HFFc6 (cell line): Measurements from ENCODE around the gene ITGA7. TPM values are rescaled to one million over a fixed set of nuclear protein-coding genes. Genes with fewer than 3 reads are reported as not detected.

Experiments
- DNase-seq: peaks from one replicate; pipeline ENCODE4 v3.0.0-alpha.2; 2018
- H3K27ac Mint-ChIP-seq: 2 replicates; pipeline ENCODE4 v1.8.0; 2020; ENCODE audit warnings: mild to moderate bottlenecking, mixed read lengths
- H3K27me3 Mint-ChIP-seq: 2 replicates; pipeline ENCODE4 v1.8.0; 2021; ENCODE audit warnings: mild to moderate bottlenecking, moderate library complexity, mixed read lengths; ENCODE audit not compliant: insufficient read depth
- H3K36me3 Mint-ChIP-seq: 2 replicates; pipeline ENCODE4 v1.8.0; 2021; ENCODE audit warnings: low read depth, mixed read lengths
- H3K4me1 Mint-ChIP-seq: 2 replicates; pipeline ENCODE4 v1.8.0; 2020; ENCODE audit warnings: low read depth, mixed read lengths
- H3K4me3 Mint-ChIP-seq: 2 replicates; pipeline ENCODE4 v1.8.0; 2020; ENCODE audit warnings: mild to moderate bottlenecking, moderate library complexity, mixed read lengths
- H3K9me3 Mint-ChIP-seq: 2 replicates; pipeline ENCODE4 v1.8.0; 2020; ENCODE audit warnings: mild to moderate bottlenecking, mixed read lengths
- total RNA-seq, 6 experiments: library from RNA; stranded (reverse); fragmentation: NEBNext Ultra II Directional; extraction: Animal tissue kit (Norgen Biotek cat#: 25700); gene quantifications; 2 replicates in 1 of 6; 3 replicates in 5 of 6; pipeline ENCODE4 v1.2.3, GENCODE V29; 2021
- TF ChIP-seq, protein P1 (sequence below): fragments of 200-600 bp; sonication (generic); IDR thresholded peaks from 2 replicates; pipeline ENCODE4 v1.5.0; 2021; ENCODE audit warnings: antibody characterized with exemption, mild to moderate bottlenecking

The ITGA7 gene
- total RNA-seq, 6 experiments from 2014 or later: 0.95 to 2.3 (median 1.2) TPM

DNA sequence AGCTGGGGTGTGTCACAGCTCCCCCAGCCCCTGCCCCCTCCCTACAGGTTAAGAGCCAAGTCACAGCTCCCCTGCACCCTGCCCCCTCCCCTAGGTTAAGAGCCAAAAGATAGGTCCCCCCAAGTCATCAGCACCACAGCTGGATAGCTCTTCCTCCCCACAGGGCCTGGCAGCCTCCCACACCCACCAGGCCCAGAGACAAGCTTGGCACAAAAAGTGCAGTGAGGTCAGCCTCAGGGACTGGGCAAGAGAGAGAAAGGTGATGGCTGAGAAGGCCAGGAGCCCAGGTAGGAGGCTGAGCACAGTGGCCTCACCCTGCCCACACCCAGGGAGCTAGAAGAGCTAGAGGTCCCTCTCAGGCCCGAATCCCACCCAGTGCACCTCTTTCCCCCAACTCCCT is 8.7 kb downstream of the ITGA7 start:
- H3K9me3 Mint-ChIP-seq: no peaks in the 10 kb centered on the region
- H3K27ac Mint-ChIP-seq: no peak overlapping the region
- DNase-seq: no peak
- no peaks in the 10 kb centered on the region for H3K36me3 Mint-ChIP-seq
- H3K27me3 Mint-ChIP-seq: peaks cover 18% of the 10 kb centered on the region
- H3K4me1 Mint-ChIP-seq: peaks cover 19% of the 10 kb centered on the region; the same call in 1 of the 2 replicates
- H3K4me3 Mint-ChIP-seq: no peak overlapping the region
- TF ChIP-seq, protein P1, sequence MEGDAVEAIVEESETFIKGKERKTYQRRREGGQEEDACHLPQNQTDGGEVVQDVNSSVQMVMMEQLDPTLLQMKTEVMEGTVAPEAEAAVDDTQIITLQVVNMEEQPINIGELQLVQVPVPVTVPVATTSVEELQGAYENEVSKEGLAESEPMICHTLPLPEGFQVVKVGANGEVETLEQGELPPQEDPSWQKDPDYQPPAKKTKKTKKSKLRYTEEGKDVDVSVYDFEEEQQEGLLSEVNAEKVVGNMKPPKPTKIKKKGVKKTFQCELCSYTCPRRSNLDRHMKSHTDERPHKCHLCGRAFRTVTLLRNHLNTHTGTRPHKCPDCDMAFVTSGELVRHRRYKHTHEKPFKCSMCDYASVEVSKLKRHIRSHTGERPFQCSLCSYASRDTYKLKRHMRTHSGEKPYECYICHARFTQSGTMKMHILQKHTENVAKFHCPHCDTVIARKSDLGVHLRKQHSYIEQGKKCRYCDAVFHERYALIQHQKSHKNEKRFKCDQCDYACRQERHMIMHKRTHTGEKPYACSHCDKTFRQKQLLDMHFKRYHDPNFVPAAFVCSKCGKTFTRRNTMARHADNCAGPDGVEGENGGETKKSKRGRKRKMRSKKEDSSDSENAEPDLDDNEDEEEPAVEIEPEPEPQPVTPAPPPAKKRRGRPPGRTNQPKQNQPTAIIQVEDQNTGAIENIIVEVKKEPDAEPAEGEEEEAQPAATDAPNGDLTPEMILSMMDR: no peak

DNA sequence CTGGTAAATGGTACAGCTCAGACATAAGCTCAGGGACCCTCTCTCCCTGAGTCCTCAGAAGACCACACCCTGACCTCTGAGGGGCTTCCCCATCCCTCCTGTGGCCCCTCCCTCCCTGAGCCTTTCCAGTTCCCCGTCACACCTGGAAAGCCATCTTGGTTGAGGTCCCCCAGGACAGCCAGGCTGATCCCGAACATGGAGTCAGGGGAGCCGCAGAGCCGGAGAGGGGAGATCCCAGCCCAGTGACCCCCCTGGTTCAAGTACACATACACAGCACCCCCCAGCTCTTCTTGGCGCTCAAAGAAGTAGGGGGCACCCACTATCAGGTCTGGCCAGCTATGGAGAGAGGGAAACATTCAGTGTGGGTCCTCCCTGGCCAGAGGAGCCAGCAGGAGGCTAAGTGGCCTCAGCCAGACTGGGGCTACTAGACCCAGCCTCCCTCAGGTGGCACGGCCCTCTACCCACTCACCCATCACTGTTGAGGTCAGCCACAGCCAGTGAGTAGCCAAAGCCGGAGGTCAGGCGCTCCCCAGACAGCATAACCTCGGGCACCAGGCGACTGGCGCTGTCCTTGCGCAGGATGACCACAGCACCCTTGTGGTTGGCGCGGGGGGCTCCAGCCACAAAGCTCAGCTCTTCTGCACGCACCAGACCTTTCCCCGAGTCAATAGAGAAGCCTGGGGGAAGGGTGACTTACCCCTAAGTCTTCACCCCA is 9.3 kb downstream of the ITGA7 start:
- Mint-ChIP-seq H3K4me3 (no peak overlapping the region), H3K4me1 (peaks cover 19% of the 10 kb centered on the region; the same call in 1 of the 2 replicates), H3K36me3 (no peaks in the 10 kb centered on the region), H3K9me3 (no peaks in the 10 kb centered on the region), H3K27me3 (peaks cover 18% of the 10 kb centered on the region), H3K27ac (no peak overlapping the region)
- no peak for DNase-seq
- TF ChIP-seq, protein P1: no peak

DNA sequence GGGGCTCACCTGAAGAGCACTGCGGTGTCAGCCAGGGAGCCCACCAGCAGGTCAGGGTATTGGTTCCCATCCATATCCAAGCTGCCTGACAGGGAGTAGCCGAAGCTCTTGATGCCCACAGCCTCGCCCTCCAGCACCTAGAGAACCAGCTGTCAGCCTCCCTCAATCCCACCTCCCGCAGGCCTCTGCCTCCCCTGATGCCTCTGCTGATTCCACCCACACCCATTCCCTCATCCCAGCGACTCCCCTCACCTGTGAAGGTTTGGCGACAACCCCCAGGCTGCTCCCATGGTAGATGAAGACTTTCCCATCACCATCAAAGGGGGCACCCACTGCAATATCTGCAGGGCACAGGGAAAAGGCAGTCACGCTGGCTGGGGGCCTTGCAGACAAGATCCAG is 10.0 kb downstream of the ITGA7 start:
- TF ChIP-seq, protein P1: no peak
- no peak overlapping the region for H3K4me3 Mint-ChIP-seq
- no peak overlapping the region for H3K27ac Mint-ChIP-seq
- H3K9me3 Mint-ChIP-seq: no peaks in the 10 kb centered on the region
- no peak for DNase-seq
- H3K36me3 Mint-ChIP-seq: no peaks in the 10 kb centered on the region
- peaks cover 19% of the 10 kb centered on the region; the same call in 1 of the 2 replicates for H3K4me1 Mint-ChIP-seq
- H3K27me3 Mint-ChIP-seq: peaks cover 18% of the 10 kb centered on the region

DNA sequence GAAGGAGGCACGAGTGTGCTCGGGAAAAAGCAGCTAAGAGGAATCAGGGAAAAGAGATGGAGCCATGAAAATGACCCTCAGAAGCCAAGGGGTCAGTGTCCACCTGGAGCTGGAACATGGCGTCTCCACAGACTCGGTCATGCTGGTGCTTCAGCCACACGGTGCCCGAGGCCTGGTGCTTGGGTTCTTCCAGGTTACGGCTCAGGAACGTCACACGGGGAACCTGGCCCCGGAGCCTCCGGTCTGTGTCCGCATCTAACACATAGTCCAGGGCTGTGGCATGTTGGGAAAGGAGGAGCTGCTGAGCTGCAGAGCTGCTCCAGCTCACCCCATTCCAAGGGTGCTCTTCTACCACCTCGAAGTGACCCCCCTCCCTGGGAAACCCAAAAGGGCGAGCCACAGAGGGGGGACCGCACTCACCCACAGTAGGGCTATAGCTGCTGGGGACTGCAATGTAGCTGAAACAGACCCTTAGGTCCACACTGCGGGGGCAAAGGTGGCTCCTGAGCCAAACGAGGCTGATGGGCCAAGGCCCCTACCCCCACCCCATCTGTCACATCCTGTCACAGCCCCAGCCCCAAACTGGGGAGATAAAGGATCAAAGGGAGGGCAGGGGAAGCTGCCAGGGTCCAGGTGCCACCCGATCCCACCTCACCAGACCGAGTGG is 10.8 kb downstream of the ITGA7 start:
- no peaks in the 10 kb centered on the region for H3K9me3 Mint-ChIP-seq
- no peak overlapping the region for H3K4me3 Mint-ChIP-seq
- DNase-seq: no peak
- peaks cover 20% of the 10 kb centered on the region for H3K27me3 Mint-ChIP-seq
- TF ChIP-seq, protein P1: no peak
- no peak overlapping the region for H3K27ac Mint-ChIP-seq
- H3K4me1 Mint-ChIP-seq: peaks cover 19% of the 10 kb centered on the region; the same call in 1 of the 2 replicates
- H3K36me3 Mint-ChIP-seq: no peaks in the 10 kb centered on the region

DNA sequence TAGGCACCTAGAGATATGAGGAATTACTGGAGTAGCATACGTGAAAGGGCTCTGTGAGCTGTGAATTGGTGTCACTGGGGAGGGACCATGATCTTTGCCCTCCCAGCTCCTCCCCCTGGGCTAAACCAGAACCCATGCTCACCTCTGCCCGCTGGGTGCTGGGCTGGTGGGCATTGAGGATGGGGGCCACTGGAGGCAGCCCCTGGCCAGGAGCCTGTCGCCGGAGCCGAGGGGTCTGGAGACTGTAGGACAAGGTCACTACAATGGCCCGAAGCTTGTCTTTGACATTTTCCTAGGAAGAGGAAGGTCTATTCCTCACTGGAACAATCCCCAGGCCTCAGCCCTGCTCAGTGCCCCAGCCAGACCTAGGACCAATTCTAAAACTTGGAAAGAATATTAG is 11.6 kb downstream of the ITGA7 start:
- Mint-ChIP-seq H3K4me3 (no peak overlapping the region), H3K27ac (no peak overlapping the region), H3K9me3 (no peaks in the 10 kb centered on the region), H3K27me3 (peaks cover 21% of the 10 kb centered on the region), H3K4me1 (peaks cover 15% of the 10 kb centered on the region; the same call in 1 of the 2 replicates), H3K36me3 (no peaks in the 10 kb centered on the region)
- TF ChIP-seq, protein P1: no peak
- no peak for DNase-seq
